CD4-positive, CD25-positive, alpha-beta regulatory T cell (primary cell): Measurements from ENCODE around the gene SNX8. TPM values are rescaled to one million over a fixed set of nuclear protein-coding genes. Genes with fewer than 3 reads are reported as not detected.

Experiments used
- ATAC-seq, 2 donors: fragments of 150-1000 bp; cut with Tn5 transposase; one replicate each; pipeline ENCODE4 v1.10.0; 2021; ENCODE audit warnings: low read depth in 2 of 2, moderate number of reproducible peaks in 2 of 2, moderate library complexity in 1 of 2
- DNase-seq, 3 donors: peaks; one replicate each; pipeline versions ENCODE4 v3.0.0 to v3.0.0-alpha.2; 2012 to 2022; ENCODE audit warnings: mixed read lengths in 1 of 3
- H3K27ac ChIP-seq: one replicate; pipeline ENCODE4 v1.7.0; 2013; ENCODE audit warnings: mild to moderate bottlenecking, low read length; ENCODE audit not compliant: insufficient read depth, poor library complexity, severe bottlenecking
- H3K27me3 ChIP-seq: one replicate; pipeline ENCODE4 v1.7.0; 2013; ENCODE audit warnings: low read length; ENCODE audit not compliant: control insufficient read depth, insufficient read depth
- H3K36me3 ChIP-seq: one replicate; pipeline ENCODE4 v1.7.0; 2013; ENCODE audit warnings: mild to moderate bottlenecking, low read length, moderate library complexity; ENCODE audit not compliant: control insufficient read depth, insufficient read depth
- H3K4me1 ChIP-seq: 2 replicates; pipeline ENCODE4 v1.7.0; 2013; ENCODE audit warnings: mild to moderate bottlenecking, low read length; ENCODE audit not compliant: insufficient read depth, control insufficient read depth, poor library complexity, severe bottlenecking
- H3K4me3 ChIP-seq: one replicate; pipeline ENCODE4 v1.7.0; 2013; ENCODE audit warnings: low read depth, mild to moderate bottlenecking, low read length, moderate library complexity
- H3K9me3 ChIP-seq, 2 experiments: 1 replicate in 1 of 2; 2 replicates in 1 of 2; pipeline ENCODE4 v1.7.0; 2013; ENCODE audit warnings: low read length in 2 of 2, mild to moderate bottlenecking in 1 of 2, moderate library complexity in 1 of 2; ENCODE audit not compliant: control insufficient read depth in 2 of 2
- H3K27ac Mint-ChIP-seq, 3 donors: one replicate each; pipeline ENCODE4 v1.8.0; 2020 to 2022; ENCODE audit warnings: mild to moderate bottlenecking in 3 of 3, mixed read lengths in 3 of 3, moderate library complexity in 2 of 3
- H3K27me3 Mint-ChIP-seq: one replicate; pipeline ENCODE4 v1.8.0; 2022; ENCODE audit warnings: mild to moderate bottlenecking, mixed read lengths
- H3K36me3 Mint-ChIP-seq: one replicate; pipeline ENCODE4 v1.8.0; 2020; ENCODE audit warnings: mixed read lengths
- H3K4me1 Mint-ChIP-seq, 4 donors: one replicate each; pipeline ENCODE4 v1.8.0; 2020 to 2022; ENCODE audit warnings: mixed read lengths in 4 of 4, mild to moderate bottlenecking in 1 of 4
- H3K4me3 Mint-ChIP-seq, 4 donors: one replicate each; pipeline ENCODE4 v1.8.0; 2020 to 2022; ENCODE audit warnings: mild to moderate bottlenecking in 4 of 4, mixed read lengths in 4 of 4, moderate library complexity in 3 of 4
- H3K9me3 Mint-ChIP-seq, 7 donors: one replicate each; pipeline ENCODE4 v1.8.0; 2020 to 2022; ENCODE audit warnings: mixed read lengths in 7 of 7, mild to moderate bottlenecking in 3 of 7, moderate library complexity in 2 of 7
- polyA plus RNA-seq, 4 donors: library from polyadenylated mRNA; unstranded; fragments of 300-500 nt; fragmentation: Illumina TruSeq; gene quantifications; one replicate each; pipeline ENCODE4 v1.2.3, GENCODE V29; 2021
- total RNA-seq: library from RNA; stranded (reverse); gene quantifications from one replicate; pipeline ENCODE4 v1.2.3, GENCODE V29; 2022

SNX8 gene
- total RNA-seq (7.3 TPM), polyA plus RNA-seq (10 to 100 TPM in 2 of 4 donors, 1 to 10 TPM in 2; 5.7 to 14.5 (median 10.8) TPM)

DNA sequence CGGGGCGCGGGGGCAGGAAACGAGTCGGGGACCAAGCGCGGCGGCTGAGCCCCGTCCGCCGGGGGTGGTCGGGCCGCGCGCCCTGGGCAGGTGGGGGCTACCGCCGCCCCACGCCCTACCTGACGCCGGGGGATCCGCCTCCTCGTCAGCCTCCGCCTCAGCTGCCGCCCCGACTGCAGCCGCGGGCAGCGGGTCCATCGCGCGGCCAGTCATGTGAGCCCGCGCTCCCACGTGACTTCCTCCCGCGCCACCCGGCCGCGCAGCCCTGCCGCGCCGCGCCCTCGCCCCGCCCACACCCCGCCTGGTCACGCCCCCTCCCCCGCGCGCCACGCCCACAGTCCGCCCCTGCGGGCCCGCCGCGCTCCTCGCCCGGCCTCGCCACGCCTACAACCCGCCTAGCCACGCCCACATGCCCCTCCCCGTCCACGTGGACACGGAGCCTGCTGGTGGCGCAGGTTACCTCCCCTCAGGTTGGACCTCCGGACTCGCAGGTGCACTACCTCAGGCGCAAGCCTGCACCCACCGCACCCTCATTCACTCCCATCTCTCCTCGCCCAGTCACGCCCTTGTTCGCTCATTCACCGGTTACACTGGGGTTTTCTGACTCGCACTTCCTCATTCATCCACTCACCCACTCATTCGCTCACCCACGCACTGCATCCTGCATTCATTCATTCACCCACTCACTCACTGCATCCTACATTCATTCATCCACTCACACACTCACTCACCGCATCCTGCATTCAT, at the start of gene SNX8:
SNX8 (minus strand) TSS at position 233 of the 747 bp plus-strand sequence; CDS start at position 213, 20 bp downstream.
- Histone ChIP-seq H3K36me3 (peaks cover 4% of the 10 kb centered on the region), H3K4me1 (peaks cover 7% of the 10 kb centered on the region), H3K27ac (peak within 1 kb of the TSS; percentile 74), H3K4me3 (peak within 1 kb of the TSS; percentile 50), H3K9me3 (no peaks in the 10 kb centered on the region), H3K27me3 (no peaks in the 10 kb centered on the region)
- H3K27me3 Mint-ChIP-seq: peaks cover 2% of the 10 kb centered on the region
- peak within 1 kb of the TSS; percentile 91 to 98 (median 94) for H3K4me3 Mint-ChIP-seq
- H3K36me3 Mint-ChIP-seq: peaks cover 4% of the 10 kb centered on the region
- H3K9me3 Mint-ChIP-seq: peaks cover 0 to 2% (median 0%) of the 10 kb centered on the region in 7 donors
- DNase-seq (peak; percentile 88 to 96 (median 95)), ATAC-seq (peak; percentile 87 to 92)
- H3K4me1 Mint-ChIP-seq: peaks cover 0 to 14% (median 10%) of the 10 kb centered on the region in 4 donors
- peak within 1 kb of the TSS; percentile 90 to 95 (median 95) for H3K27ac Mint-ChIP-seq

DNA sequence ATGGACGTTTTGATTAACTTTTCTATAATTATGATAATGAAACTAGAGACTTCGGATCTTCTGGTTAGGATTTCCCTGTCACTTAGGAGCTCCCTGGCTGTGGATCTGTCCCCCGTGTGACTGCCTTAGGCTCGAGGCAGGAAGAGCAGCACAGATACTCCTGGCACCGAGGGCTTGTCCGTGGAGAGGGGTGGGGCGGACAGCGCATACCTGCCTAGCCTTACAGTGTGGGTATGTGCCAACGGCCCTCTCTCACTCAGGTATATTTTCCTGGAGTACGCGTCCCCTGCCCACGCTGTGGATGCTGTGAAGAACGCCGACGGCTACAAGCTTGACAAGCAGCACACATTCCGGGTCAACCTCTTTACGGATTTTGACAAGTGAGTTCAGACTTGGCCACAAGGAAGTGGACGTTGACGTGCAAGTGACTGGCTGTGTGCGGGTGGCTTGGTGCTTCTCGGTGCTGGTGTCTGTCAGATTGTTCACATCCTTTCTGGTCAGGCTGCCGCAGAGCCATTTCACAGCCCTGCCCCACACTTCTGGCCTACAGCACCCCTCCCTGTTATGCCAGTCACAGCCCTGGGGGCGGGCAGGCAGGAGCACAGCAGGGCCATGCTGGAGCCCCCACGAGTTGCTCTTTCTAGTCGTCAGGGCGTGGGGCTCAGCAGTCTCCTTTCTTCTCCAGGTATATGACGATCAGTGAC, 48.3 kb upstream of the SNX8 start:
- ATAC-seq (no peak), DNase-seq (no peak)
- Mint-ChIP-seq H3K4me1 (peaks cover 10 to 32% (median 24%) of the 10 kb centered on the region in 4 donors), H3K36me3 (peaks cover 48% of the 10 kb centered on the region), H3K9me3 (no peaks in the 10 kb centered on the region), H3K27me3 (no peaks in the 10 kb centered on the region), H3K27ac (no peak overlapping the region), H3K4me3 (no peak overlapping the region)
- H3K4me3 ChIP-seq: no peak overlapping the region
- peaks cover 14% of the 10 kb centered on the region for H3K4me1 ChIP-seq
- H3K27ac ChIP-seq: no peak overlapping the region
- no peaks in the 10 kb centered on the region for H3K9me3 ChIP-seq
- H3K27me3 ChIP-seq: no peaks in the 10 kb centered on the region
- peaks cover 71% of the 10 kb centered on the region for H3K36me3 ChIP-seq

DNA sequence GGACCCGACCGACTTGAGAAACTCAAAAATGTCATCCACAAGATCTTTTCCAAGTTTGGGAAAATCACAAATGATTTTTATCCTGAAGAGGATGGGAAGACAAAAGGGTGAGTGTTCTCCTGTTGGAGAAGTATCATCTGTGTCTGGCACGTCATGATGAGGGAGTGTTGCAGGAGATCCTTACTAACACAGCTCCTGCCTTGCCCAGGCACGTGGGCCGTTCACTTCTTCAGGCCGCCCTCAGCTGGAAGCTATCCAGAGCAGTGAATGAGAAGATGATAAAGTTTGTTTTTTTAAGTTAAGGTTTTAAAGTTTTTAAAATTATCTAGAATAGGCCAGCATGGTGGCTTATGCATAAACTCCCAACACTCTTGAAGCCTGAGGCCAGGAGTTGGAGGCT, 46.6 kb upstream of the SNX8 start:
- DNase-seq: no peak
- H3K27me3 Mint-ChIP-seq: no peaks in the 10 kb centered on the region
- no peak overlapping the region for H3K27ac ChIP-seq
- H3K4me1 ChIP-seq: peaks cover 31% of the 10 kb centered on the region
- H3K27ac Mint-ChIP-seq: peak overlapping the region in 1 of 3 donors; percentile 56
- H3K36me3 ChIP-seq: peaks cover 63% of the 10 kb centered on the region
- ATAC-seq: no peak
- peaks cover 10 to 48% (median 34%) of the 10 kb centered on the region in 4 donors for H3K4me1 Mint-ChIP-seq
- no peak overlapping the region for H3K4me3 ChIP-seq
- H3K9me3 ChIP-seq: no peaks in the 10 kb centered on the region
- H3K36me3 Mint-ChIP-seq: peaks cover 42% of the 10 kb centered on the region
- no peaks in the 10 kb centered on the region for H3K9me3 Mint-ChIP-seq
- peak overlapping the region in 1 of 4 donors; percentile 24 for H3K4me3 Mint-ChIP-seq
- no peaks in the 10 kb centered on the region for H3K27me3 ChIP-seq

- no peak for DNase-seq
- peak overlapping the region in 1 of 3 donors; percentile 61 for H3K27ac Mint-ChIP-seq
- peak overlapping the region in 3 of 4 donors; percentile 24 to 72 (median 31) for H3K4me3 Mint-ChIP-seq
- Histone ChIP-seq H3K4me3 (no peak overlapping the region), H3K9me3 (no peaks in the 10 kb centered on the region), H3K4me1 (peaks cover 36% of the 10 kb centered on the region), H3K27ac (no peak overlapping the region), H3K27me3 (no peaks in the 10 kb centered on the region), H3K36me3 (peaks cover 54% of the 10 kb centered on the region)
- peaks cover 10 to 51% (median 35%) of the 10 kb centered on the region in 4 donors for H3K4me1 Mint-ChIP-seq
- H3K36me3 Mint-ChIP-seq: peaks cover 35% of the 10 kb centered on the region
- ATAC-seq: no peak
- H3K9me3 Mint-ChIP-seq: no peaks in the 10 kb centered on the region
- no peaks in the 10 kb centered on the region for H3K27me3 Mint-ChIP-seq
Observed at GRCh38 chr7:2359610-2360009, 45.4 kb upstream of the SNX8 start.

GRCh38 chr7:2358968-2359527, 44.8 kb upstream of the SNX8 start:
- no peaks in the 10 kb centered on the region for H3K9me3 Mint-ChIP-seq
- peak overlapping the region in 2 of 3 donors; percentile 61 to 76 for H3K27ac Mint-ChIP-seq
- Histone ChIP-seq H3K4me3 (no peak overlapping the region), H3K4me1 (peaks cover 37% of the 10 kb centered on the region), H3K27ac (no peak overlapping the region), H3K9me3 (no peaks in the 10 kb centered on the region), H3K27me3 (no peaks in the 10 kb centered on the region), H3K36me3 (peaks cover 49% of the 10 kb centered on the region)
- DNase-seq (no peak), ATAC-seq (no peak)
- H3K4me3 Mint-ChIP-seq: peak overlapping the region in 3 of 4 donors; percentile 36 to 72 (median 46)
- H3K27me3 Mint-ChIP-seq: no peaks in the 10 kb centered on the region
- H3K36me3 Mint-ChIP-seq: peaks cover 30% of the 10 kb centered on the region
- H3K4me1 Mint-ChIP-seq: peaks cover 10 to 56% (median 38%) of the 10 kb centered on the region in 4 donors

GRCh38 chr7:2357571-2357970, 43.3 kb upstream of the SNX8 start:
- H3K36me3 Mint-ChIP-seq: peaks cover 24% of the 10 kb centered on the region
- Histone ChIP-seq H3K9me3 (no peaks in the 10 kb centered on the region), H3K27ac (no peak overlapping the region)

DNA sequence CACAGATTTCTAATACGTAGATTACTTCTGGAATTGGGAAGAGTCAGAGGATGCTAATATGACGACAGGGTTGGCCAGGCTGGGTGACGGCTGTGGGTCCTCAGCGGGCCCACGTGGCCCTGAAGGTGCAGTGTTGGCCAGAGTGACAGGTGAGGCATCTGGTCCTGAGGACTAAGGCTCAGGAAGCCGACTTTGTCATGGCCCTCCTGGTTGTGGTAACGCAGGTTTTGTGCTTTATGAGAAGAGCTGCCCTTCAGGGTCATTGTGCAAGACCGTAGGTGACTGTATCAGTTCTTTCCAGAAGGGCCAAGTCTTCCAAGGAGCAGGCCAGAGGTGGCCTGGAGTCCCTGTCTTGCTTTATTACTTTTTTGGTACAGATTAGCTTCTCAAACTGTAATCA, 42.9 kb upstream of the SNX8 start:
- no peaks in the 10 kb centered on the region for H3K27me3 Mint-ChIP-seq
- peaks cover 20% of the 10 kb centered on the region for H3K36me3 Mint-ChIP-seq
- Histone ChIP-seq H3K36me3 (peaks cover 31% of the 10 kb centered on the region), H3K27me3 (no peaks in the 10 kb centered on the region), H3K9me3 (no peaks in the 10 kb centered on the region), H3K27ac (no peak overlapping the region), H3K4me1 (peaks cover 46% of the 10 kb centered on the region), H3K4me3 (peak overlapping the region; percentile 46)
- ATAC-seq (no peak), DNase-seq (no peak)
- peak overlapping the region; percentile 56 to 96 (median 87) for H3K4me3 Mint-ChIP-seq
- no peaks in the 10 kb centered on the region for H3K9me3 Mint-ChIP-seq
- peaks cover 10 to 71% (median 38%) of the 10 kb centered on the region in 4 donors for H3K4me1 Mint-ChIP-seq
- peak overlapping the region in 2 of 3 donors; percentile 47 to 79 for H3K27ac Mint-ChIP-seq

More at GRCh38 chr7:2357571-2357970, 43.3 kb upstream of the SNX8 start:
- peaks cover 10 to 68% (median 38%) of the 10 kb centered on the region in 4 donors for H3K4me1 Mint-ChIP-seq
- H3K27me3 ChIP-seq: no peaks in the 10 kb centered on the region
- no peaks in the 10 kb centered on the region for H3K27me3 Mint-ChIP-seq
- peak overlapping the region; percentile 46 for H3K4me3 ChIP-seq
- peaks cover 35% of the 10 kb centered on the region for H3K36me3 ChIP-seq
- H3K27ac Mint-ChIP-seq: peak overlapping the region in 1 of 3 donors; percentile 47
- DNase-seq: no peak
- ATAC-seq: no peak
- peak overlapping the region; percentile 56 to 96 (median 87) for H3K4me3 Mint-ChIP-seq
- peaks cover 46% of the 10 kb centered on the region for H3K4me1 ChIP-seq
- no peaks in the 10 kb centered on the region for H3K9me3 Mint-ChIP-seq
